ENCODE measurements around the gene ANK2. TPM values are rescaled to one million over a fixed set of nuclear protein-coding genes. Genes with fewer than 3 reads are reported as not detected.

The ANK2 gene
- total RNA-seq, 1 donor from 2014 or later = 4.1 TPM

- no peak for DNase-seq (ENCODE audit: extremely low read depth, low read depth, low spot score)
Observed at GRCh38 chr4:113270520-113271319, 221.3 kb downstream of the ANK2 start.

GRCh38 chr4:113272523-113272922 is 223.1 kb downstream of the ANK2 start:
- DNase-seq (ENCODE audit: extremely low read depth, low read depth, low spot score) = no peak

GRCh38 chr4:113273721-113274220 is 224.3 kb downstream of the ANK2 start:
- DNase-seq (ENCODE audit: extremely low read depth, low read depth, low spot score) = no peak

- DNase-seq (ENCODE audit: extremely low read depth, low read depth, low spot score) = no peak
Observed at GRCh38 chr4:113276464-113277170, 227.2 kb downstream of the ANK2 start.

GRCh38 chr4:113278324-113278934 is 229.0 kb downstream of the ANK2 start:
- DNase-seq (ENCODE audit: extremely low read depth, low read depth, low spot score) = peak; percentile 61

- no peak for DNase-seq (ENCODE audit: extremely low read depth, low read depth, low spot score)
Observed at GRCh38 chr4:113285501-113285900, 236.0 kb downstream of the ANK2 start.

GRCh38 chr4:113288257-113288656 is 238.8 kb downstream of the ANK2 start:
- no peak for DNase-seq (ENCODE audit: extremely low read depth, low read depth, low spot score)

- DNase-seq (ENCODE audit: extremely low read depth, low read depth, low spot score) = no peak
Observed at GRCh38 chr4:113288696-113289095, 239.2 kb downstream of the ANK2 start.

- no peak for DNase-seq (ENCODE audit: extremely low read depth, low read depth, low spot score)
Observed at GRCh38 chr4:113289766-113290165, 240.3 kb downstream of the ANK2 start.

GRCh38 chr4:113290666-113291065 is 241.2 kb downstream of the ANK2 start:
- no peak for DNase-seq (ENCODE audit: extremely low read depth, low read depth, low spot score)

- DNase-seq (ENCODE audit: extremely low read depth, low read depth, low spot score) = no peak
Observed at GRCh38 chr4:113292371-113293042, 243.1 kb downstream of the ANK2 start.

GRCh38 chr4:113293043-113293560 is 243.6 kb downstream of the ANK2 start:
- DNase-seq (ENCODE audit: extremely low read depth, low read depth, low spot score) = no peak

- no peak for DNase-seq (ENCODE audit: extremely low read depth, low read depth, low spot score)
Observed at GRCh38 chr4:113293674-113294073, 244.2 kb downstream of the ANK2 start.

- DNase-seq (ENCODE audit: extremely low read depth, low read depth, low spot score) = no peak
Observed at GRCh38 chr4:113294908-113295307, 245.5 kb downstream of the ANK2 start.

- peak; percentile 37 for DNase-seq (ENCODE audit: extremely low read depth, low read depth, low spot score)
Observed at GRCh38 chr4:113300471-113300928, 251.0 kb downstream of the ANK2 start.

- DNase-seq (ENCODE audit: extremely low read depth, low read depth, low spot score) = no peak
Observed at GRCh38 chr4:113302051-113302450, 252.6 kb downstream of the ANK2 start.

GRCh38 chr4:113303315-113303714 is 253.9 kb downstream of the ANK2 start:
- no peak for DNase-seq (ENCODE audit: extremely low read depth, low read depth, low spot score)

GRCh38 chr4:113311047-113311446 is 261.6 kb downstream of the ANK2 start:
- no peak for DNase-seq (ENCODE audit: extremely low read depth, low read depth, low spot score)

GRCh38 chr4:113312529-113312928 is 263.1 kb downstream of the ANK2 start:
- DNase-seq (ENCODE audit: extremely low read depth, low read depth, low spot score) = no peak

GRCh38 chr4:113314426-113314825 is 265.0 kb downstream of the ANK2 start:
- DNase-seq (ENCODE audit: extremely low read depth, low read depth, low spot score) = no peak

GRCh38 chr4:113316879-113317278 is 267.4 kb downstream of the ANK2 start:
- DNase-seq (ENCODE audit: extremely low read depth, low read depth, low spot score) = no peak

Measured in glomerular endothelial cell (primary cell).